Measurements from ENCODE around the gene LRRC7.

GRCh38 chr1:70017770-70018169 lies 450.0 kb downstream of the LRRC7 start:
- TF ChIP-seq, protein P1, sequence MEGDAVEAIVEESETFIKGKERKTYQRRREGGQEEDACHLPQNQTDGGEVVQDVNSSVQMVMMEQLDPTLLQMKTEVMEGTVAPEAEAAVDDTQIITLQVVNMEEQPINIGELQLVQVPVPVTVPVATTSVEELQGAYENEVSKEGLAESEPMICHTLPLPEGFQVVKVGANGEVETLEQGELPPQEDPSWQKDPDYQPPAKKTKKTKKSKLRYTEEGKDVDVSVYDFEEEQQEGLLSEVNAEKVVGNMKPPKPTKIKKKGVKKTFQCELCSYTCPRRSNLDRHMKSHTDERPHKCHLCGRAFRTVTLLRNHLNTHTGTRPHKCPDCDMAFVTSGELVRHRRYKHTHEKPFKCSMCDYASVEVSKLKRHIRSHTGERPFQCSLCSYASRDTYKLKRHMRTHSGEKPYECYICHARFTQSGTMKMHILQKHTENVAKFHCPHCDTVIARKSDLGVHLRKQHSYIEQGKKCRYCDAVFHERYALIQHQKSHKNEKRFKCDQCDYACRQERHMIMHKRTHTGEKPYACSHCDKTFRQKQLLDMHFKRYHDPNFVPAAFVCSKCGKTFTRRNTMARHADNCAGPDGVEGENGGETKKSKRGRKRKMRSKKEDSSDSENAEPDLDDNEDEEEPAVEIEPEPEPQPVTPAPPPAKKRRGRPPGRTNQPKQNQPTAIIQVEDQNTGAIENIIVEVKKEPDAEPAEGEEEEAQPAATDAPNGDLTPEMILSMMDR (IDR thresholded peaks at IDR 0.05; ENCODE audit: poor library complexity): no peak
- TF ChIP-seq EZH2phosphoT487 (IDR thresholded peaks at IDR 0.05; ENCODE audit: low read depth, severe bottlenecking, unreplicated experiment): no peak
- TF ChIP-seq EZH2 (IDR thresholded peaks at IDR 0.05; ENCODE audit: borderline replicate concordance): no peak
